IMR-90 (cell line): Measurements from ENCODE around the gene GRIFIN. TPM values are rescaled to one million over a fixed set of nuclear protein-coding genes. Genes with fewer than 3 reads are reported as not detected.

Source experiments
- ATAC-seq: fragments of 200-7000 bp; cut with Tn5 transposase; 2 replicates; pipeline ENCODE4 v1.9.1; 2020; ENCODE audit warnings: low read depth, mild to moderate bottlenecking, moderate library complexity
- BruUV-seq: library from RNA; stranded (reverse); fragments of 400-500 nt; replicated peaks from 2 replicates; lab custom pipeline; 2021; lab: Mats Ljungman, UMichigan
- CTCF ChIA-PET: fragments of 300-600 bp; formaldehyde crosslinking; extraction: SDS; loops from one replicate; lab custom pipeline; 2021; ENCODE audit warnings: antibody characterized with exemption; lab: Yijun Ruan, JAX
- POLR2A ChIA-PET: fragments of 300-600 bp; sonication (Branson Sonifier 250); formaldehyde crosslinking; loops from one replicate; lab custom pipeline; 2022; ENCODE audit warnings: antibody characterized with exemption; ENCODE audit not compliant: unreplicated experiment; lab: Charles Lee
- DNase-seq: peaks from one replicate; pipeline ENCODE4 v3.0.0; 2013
- H2AFZ ChIP-seq: replicated peaks from 2 replicates; pipeline ENCODE3; 2013; ENCODE audit warnings: low read length, mild to moderate bottlenecking; ENCODE audit not compliant: poor library complexity
- H2AK5ac ChIP-seq: 2 replicates; pipeline ENCODE4 v1.6.1; 2013; ENCODE audit warnings: low read depth, low read length, inconsistent platforms
- H2AK9ac ChIP-seq: replicated peaks from 2 replicates; pipeline ENCODE3; 2013; ENCODE audit warnings: mild to moderate bottlenecking, low read depth, low read length, moderate library complexity; ENCODE audit not compliant: poor library complexity
- H2BK120ac ChIP-seq: 2 replicates; pipeline ENCODE4 v1.6.1; 2013; ENCODE audit warnings: low read depth, low read length, inconsistent platforms
- H2BK15ac ChIP-seq: 3 replicates; pipeline ENCODE4 v1.6.1; 2013; ENCODE audit warnings: low read depth, low read length, inconsistent platforms
- H2BK20ac ChIP-seq: 2 replicates; pipeline ENCODE4 v1.6.1; 2013; ENCODE audit warnings: low read depth, mild to moderate bottlenecking, inconsistent platforms, low read length, moderate library complexity
- H2BK5ac ChIP-seq: 2 replicates; pipeline ENCODE4 v1.6.1; 2013; ENCODE audit warnings: mild to moderate bottlenecking, low read depth, low read length, inconsistent platforms; ENCODE audit not compliant: poor library complexity, severe bottlenecking
- H3K14ac ChIP-seq: replicated peaks from 2 replicates; pipeline ENCODE4 v1.6.1; 2013; ENCODE audit warnings: low read depth, low read length, inconsistent platforms
- H3K18ac ChIP-seq: 2 replicates; pipeline ENCODE4 v1.6.1; 2013; ENCODE audit warnings: low read depth, low read length, control low read depth
- H3K23ac ChIP-seq: 2 replicates; pipeline ENCODE4 v1.6.1; 2013; ENCODE audit warnings: low read depth, low read length, inconsistent platforms
- H3K27ac ChIP-seq: 2 replicates; pipeline ENCODE4 v1.5.1; 2013; ENCODE audit warnings: mild to moderate bottlenecking, control low read depth, low read length; ENCODE audit not compliant: insufficient read depth
- H3K27me3 ChIP-seq: 2 replicates; pipeline ENCODE4 v1.6.1; 2013; ENCODE audit warnings: low read length; ENCODE audit not compliant: control insufficient read depth, insufficient read depth
- H3K36me3 ChIP-seq: 2 replicates; pipeline ENCODE4 v1.6.1; 2013; ENCODE audit warnings: low read length, mixed read lengths; ENCODE audit not compliant: control insufficient read depth, insufficient read depth
- H3K4ac ChIP-seq: 2 replicates; pipeline ENCODE4 v1.6.1; 2013; ENCODE audit warnings: low read depth, low read length, inconsistent platforms
- H3K4me1 ChIP-seq: 2 replicates; pipeline ENCODE4 v1.6.1; 2013; ENCODE audit warnings: low read length, mixed read lengths; ENCODE audit not compliant: control insufficient read depth, insufficient read depth
- H3K4me2 ChIP-seq: 2 replicates; pipeline ENCODE4 v1.6.1; 2013; ENCODE audit warnings: low read depth, mild to moderate bottlenecking, control low read depth, low read length, moderate library complexity
- H3K4me3 ChIP-seq: 2 replicates; pipeline ENCODE4 v1.5.1; 2013; ENCODE audit warnings: low read depth, mild to moderate bottlenecking, control low read depth, low read length, moderate library complexity; ENCODE audit not compliant: insufficient read depth
- H3K56ac ChIP-seq: 2 replicates; pipeline ENCODE4 v1.6.1; 2013; ENCODE audit warnings: low read length, inconsistent platforms; ENCODE audit not compliant: insufficient read depth; ENCODE audit errors: extremely low read depth
- H3K79me1 ChIP-seq, 2 experiments: 2 replicates each; pipeline ENCODE4 v1.6.1; 2013; ENCODE audit warnings: low read length in 2 of 2, inconsistent platforms in 1 of 2, low read depth in 1 of 2
- H3K9ac ChIP-seq: 2 replicates; pipeline ENCODE4 v1.6.1; 2013; ENCODE audit warnings: low read depth, low read length, control low read depth
- H3K9me1 ChIP-seq: 2 replicates; pipeline ENCODE4 v1.6.1; 2013; ENCODE audit warnings: low read length, inconsistent platforms; ENCODE audit not compliant: insufficient read depth
- H3K9me3 ChIP-seq: 2 replicates; pipeline ENCODE4 v1.6.1; 2013; ENCODE audit warnings: low read length; ENCODE audit not compliant: control insufficient read depth, insufficient read depth
- H4K20me1 ChIP-seq: 2 replicates; pipeline ENCODE4 v1.6.1; 2013; ENCODE audit warnings: low read length, inconsistent platforms; ENCODE audit not compliant: insufficient read depth
- H4K5ac ChIP-seq: 2 replicates; pipeline ENCODE4 v1.6.1; 2013; ENCODE audit warnings: mild to moderate bottlenecking, low read depth, low read length, control low read depth
- H4K8ac ChIP-seq, 2 experiments: 2 replicates each; pipeline ENCODE4 v1.6.1; 2013; ENCODE audit warnings: low read depth in 2 of 2, low read length in 2 of 2, control low read depth in 1 of 2, inconsistent platforms in 1 of 2
- H4K91ac ChIP-seq: 2 replicates; pipeline ENCODE4 v1.6.1; 2013; ENCODE audit warnings: low read depth, low read length, inconsistent platforms; ENCODE audit not compliant: insufficient read depth
- BHLHE40 ChIP-seq: fragments of 150-350 bp; IDR thresholded peaks from 2 replicates; pipeline ENCODE4 v1.6.1; 2016; ENCODE audit warnings: mild to moderate bottlenecking, low read depth, low read length
- CHD1 ChIP-seq: IDR thresholded peaks from 2 replicates; pipeline ENCODE4 v1.6.1; 2012; ENCODE audit warnings: low read depth, low read length, improper control_type of control experiment
- CTCF ChIP-seq: conservative IDR thresholded peaks from 2 replicates; pipeline ENCODE4 v1.5.1; 2012; ENCODE audit warnings: mild to moderate bottlenecking, low read depth, low read length, improper control_type of control experiment
- FOS ChIP-seq: fragments of 150-350 bp; IDR thresholded peaks from 2 replicates; pipeline ENCODE4 v1.6.1; 2016; ENCODE audit warnings: low read depth, low read length
- MAFK ChIP-seq: IDR thresholded peaks from 2 replicates; pipeline ENCODE4 v1.6.1; 2012; ENCODE audit warnings: low read depth, low read length, improper control_type of control experiment
- MAZ ChIP-seq: IDR thresholded peaks from 2 replicates; pipeline ENCODE4 v1.6.1; 2012; ENCODE audit warnings: low read depth, mild to moderate bottlenecking, low read length, improper control_type of control experiment, moderate library complexity, borderline replicate concordance
- MXI1 ChIP-seq: IDR thresholded peaks from 2 replicates; pipeline ENCODE4 v1.6.1; 2012; ENCODE audit warnings: low read depth, mild to moderate bottlenecking, low read length, moderate library complexity, borderline replicate concordance
- NFE2L2 ChIP-seq: fragments of 150-350 bp; IDR thresholded peaks from 2 replicates; pipeline ENCODE4 v1.6.1; 2016; ENCODE audit warnings: low read depth, mild to moderate bottlenecking, low read length
- RAD21 ChIP-seq: IDR thresholded peaks from 2 replicates; pipeline ENCODE4 v1.6.1; 2012; ENCODE audit warnings: low read length, improper control_type of control experiment
- RCOR1 ChIP-seq: IDR thresholded peaks from 2 replicates; pipeline ENCODE4 v1.6.1; 2012; ENCODE audit warnings: mild to moderate bottlenecking, low read length, improper control_type of control experiment; ENCODE audit not compliant: insufficient replicate concordance
- RFX5 ChIP-seq: IDR thresholded peaks from 2 replicates; pipeline ENCODE4 v1.8.0; 2012; ENCODE audit warnings: low read depth, mild to moderate bottlenecking, low read length, moderate library complexity
- SMC3 ChIP-seq: fragments of 150-350 bp; IDR thresholded peaks from 2 replicates; pipeline ENCODE4 v1.6.1; 2016; ENCODE audit warnings: low read depth, mild to moderate bottlenecking, antibody characterized with exemption, low read length, moderate library complexity
- WGBS, 2 experiments: methylation state at CpG; one replicate each; pipeline versions ENCODE4 v1.1.5 to v1.1.7; 2013; ENCODE audit warnings: missing lambda C conversion rate in 2 of 2; ENCODE audit not compliant: insufficient read length in 1 of 2; ENCODE audit errors: extremely low coverage in 2 of 2; 5-methylcytosine and 5-hydroxymethylcytosine counted together
- dilution Hi-C: fragments of 300-500 bp; cut with HindIII; formaldehyde crosslinking; loops from one replicate; pipeline ENCODE4 v1.14.3; 2018; ENCODE audit warnings: low sequenced_read_pairs; ENCODE audit not compliant: unreplicated experiment
- in situ Hi-C: fragments of 300-500 bp; cut with MboI; formaldehyde crosslinking; loops from 3 replicates; pipeline ENCODE4 v1.14.3; 2019; ENCODE audit warnings: low sequenced_read_pairs, inconsistent platforms, mixed read lengths
- intact Hi-C: fragments of 100-400 bp; cut with micrococcal nuclease; formaldehyde crosslinking; loops from 2 replicates; pipeline ENCODE4 v1.10.0; 2022
- polyA plus RNA-seq, 3 experiments: library from polyadenylated mRNA; depleted of rRNA; stranded (reverse); fragments of >200 nt; gene quantifications; 2 replicates each; pipeline ENCODE4 v1.2.3, GENCODE V29; 2012; ENCODE audit warnings: low replicate concordance in 1 of 3
- total RNA-seq: library from RNA; depleted of rRNA; stranded (reverse); fragments of >200 nt; gene quantifications from 2 replicates; pipeline ENCODE4 v1.2.3, GENCODE V29; 2012
- TF ChIP-seq, protein P1 (sequence below): fragments of 150-350 bp; IDR thresholded peaks from 2 replicates; pipeline ENCODE4 v1.6.1; 2017; ENCODE audit warnings: mild to moderate bottlenecking, antibody characterized with exemption, low read length, low read depth

Gene GRIFIN
- total and polyA plus RNA-seq, 2 of the 4 experiments (the other 2 are of a cell fraction): not detected

GRCh38 chr7:2477447-2478398, 1.5 kb upstream of the GRIFIN start:
- H3K79me1 ChIP-seq: no peaks in the 10 kb centered on the region
- peak; percentile 99 for ATAC-seq
- H2BK15ac ChIP-seq: no peak overlapping the region
- H3K9ac ChIP-seq: no peak overlapping the region
- no peak overlapping the region for H4K5ac ChIP-seq
- H2AK9ac ChIP-seq: peak overlapping the region; percentile 48
- H2BK20ac ChIP-seq: no peak overlapping the region
- CTCF ChIA-PET: interaction anchor here (1.2 kb wide), 1 partner anchor 10 kb away, joined by 3 read pairs; no protein-coding TSS in a partner anchor
- no peak overlapping the region for H3K4ac ChIP-seq
- dilution Hi-C loops: no loop called here
- H3K27me3 ChIP-seq: peaks cover 13% of the 10 kb centered on the region; the same call in 1 of the 2 replicates
- POLR2A ChIA-PET: no interaction called here
- peak overlapping the region in 1 of 2 experiments; percentile 66; a peak in 1 of 4 replicates for H4K8ac ChIP-seq
- H2BK5ac ChIP-seq: no peak overlapping the region
- H4K20me1 ChIP-seq: no peaks in the 10 kb centered on the region
- H3K4me2 ChIP-seq: no peak overlapping the region
- no peak overlapping the region for H2BK120ac ChIP-seq
- H3K36me3 ChIP-seq: no peaks in the 10 kb centered on the region
- H3K14ac ChIP-seq: no peak overlapping the region
- in situ Hi-C loops: no loop called here
- H3K56ac ChIP-seq: no peak overlapping the region
- H3K23ac ChIP-seq: no peak overlapping the region
- peak overlapping the region; percentile 82 for H2AFZ ChIP-seq
- intact Hi-C loops: loop anchor here (2.0 to 10.0 kb wide), 3 partner anchors 81 to 677 kb away; partner anchors contain the start of gene IQCE
- H2AK5ac ChIP-seq: no peak overlapping the region
- no peaks in the 10 kb centered on the region for H3K4me1 ChIP-seq
- H4K91ac ChIP-seq: no peak overlapping the region; the same call in 1 of the 2 replicates
- no peak overlapping the region for H3K27ac ChIP-seq
- 32% methylated on average over 12 of the region's 34 CpGs; no CpG with 5 or more reads in 1 of the 2 experiments for WGBS, 2 experiments
- no peaks in the 10 kb centered on the region for H3K9me1 ChIP-seq
- DNase-seq: peak; percentile 49
- peaks cover 1% of the 10 kb centered on the region; the same call in 1 of the 2 replicates for H3K9me3 ChIP-seq
- no peak overlapping the region for H3K18ac ChIP-seq
- no TSS peak for BruUV-seq
- H3K4me3 ChIP-seq: no peak overlapping the region
- no peak for TF ChIP-seq MXI1
- no peak for TF ChIP-seq NFE2L2
- TF ChIP-seq CTCF: peak; percentile 85
- TF ChIP-seq RFX5: no peak
- TF ChIP-seq, protein P1, sequence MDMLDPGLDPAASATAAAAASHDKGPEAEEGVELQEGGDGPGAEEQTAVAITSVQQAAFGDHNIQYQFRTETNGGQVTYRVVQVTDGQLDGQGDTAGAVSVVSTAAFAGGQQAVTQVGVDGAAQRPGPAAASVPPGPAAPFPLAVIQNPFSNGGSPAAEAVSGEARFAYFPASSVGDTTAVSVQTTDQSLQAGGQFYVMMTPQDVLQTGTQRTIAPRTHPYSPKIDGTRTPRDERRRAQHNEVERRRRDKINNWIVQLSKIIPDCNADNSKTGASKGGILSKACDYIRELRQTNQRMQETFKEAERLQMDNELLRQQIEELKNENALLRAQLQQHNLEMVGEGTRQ: no peak
- TF ChIP-seq RAD21: peak; percentile 89
- TF ChIP-seq BHLHE40: no peak
- TF ChIP-seq MAFK: no peak
- TF ChIP-seq RCOR1: no peak
- TF ChIP-seq CHD1: no peak
- TF ChIP-seq SMC3: peak; percentile 76
- TF ChIP-seq MAZ: peak; percentile 48; the same call in 1 of the 2 replicates
- no peak for TF ChIP-seq FOS
